IMR-90 (cell line): Measurements from ENCODE around the gene SLC4A1. TPM values are rescaled to one million over a fixed set of nuclear protein-coding genes. Genes with fewer than 3 reads are reported as not detected.

Source experiments
- ATAC-seq: fragments of 200-7000 bp; cut with Tn5 transposase; 2 replicates; pipeline ENCODE4 v1.9.1; 2020; ENCODE audit warnings: low read depth, mild to moderate bottlenecking, moderate library complexity
- BruUV-seq: library from RNA; stranded (reverse); fragments of 400-500 nt; replicated peaks from 2 replicates; lab custom pipeline; 2021; lab: Mats Ljungman, UMichigan
- CTCF ChIA-PET: fragments of 300-600 bp; formaldehyde crosslinking; extraction: SDS; loops from one replicate; lab custom pipeline; 2021; ENCODE audit warnings: antibody characterized with exemption; lab: Yijun Ruan, JAX
- POLR2A ChIA-PET: fragments of 300-600 bp; sonication (Branson Sonifier 250); formaldehyde crosslinking; loops from one replicate; lab custom pipeline; 2022; ENCODE audit warnings: antibody characterized with exemption; ENCODE audit not compliant: unreplicated experiment; lab: Charles Lee
- DNase-seq: peaks from one replicate; pipeline ENCODE4 v3.0.0; 2013
- H2AFZ ChIP-seq: replicated peaks from 2 replicates; pipeline ENCODE3; 2013; ENCODE audit warnings: low read length, mild to moderate bottlenecking; ENCODE audit not compliant: poor library complexity
- H2AK5ac ChIP-seq: 2 replicates; pipeline ENCODE4 v1.6.1; 2013; ENCODE audit warnings: low read depth, low read length, inconsistent platforms
- H2AK9ac ChIP-seq: replicated peaks from 2 replicates; pipeline ENCODE3; 2013; ENCODE audit warnings: mild to moderate bottlenecking, low read depth, low read length, moderate library complexity; ENCODE audit not compliant: poor library complexity
- H2BK120ac ChIP-seq: 2 replicates; pipeline ENCODE4 v1.6.1; 2013; ENCODE audit warnings: low read depth, low read length, inconsistent platforms
- H2BK15ac ChIP-seq: 3 replicates; pipeline ENCODE4 v1.6.1; 2013; ENCODE audit warnings: low read depth, low read length, inconsistent platforms
- H2BK20ac ChIP-seq: 2 replicates; pipeline ENCODE4 v1.6.1; 2013; ENCODE audit warnings: low read depth, mild to moderate bottlenecking, inconsistent platforms, low read length, moderate library complexity
- H2BK5ac ChIP-seq: 2 replicates; pipeline ENCODE4 v1.6.1; 2013; ENCODE audit warnings: mild to moderate bottlenecking, low read depth, low read length, inconsistent platforms; ENCODE audit not compliant: poor library complexity, severe bottlenecking
- H3K14ac ChIP-seq: replicated peaks from 2 replicates; pipeline ENCODE4 v1.6.1; 2013; ENCODE audit warnings: low read depth, low read length, inconsistent platforms
- H3K18ac ChIP-seq: 2 replicates; pipeline ENCODE4 v1.6.1; 2013; ENCODE audit warnings: low read depth, low read length, control low read depth
- H3K23ac ChIP-seq: 2 replicates; pipeline ENCODE4 v1.6.1; 2013; ENCODE audit warnings: low read depth, low read length, inconsistent platforms
- H3K27ac ChIP-seq: 2 replicates; pipeline ENCODE4 v1.5.1; 2013; ENCODE audit warnings: mild to moderate bottlenecking, control low read depth, low read length; ENCODE audit not compliant: insufficient read depth
- H3K27me3 ChIP-seq: 2 replicates; pipeline ENCODE4 v1.6.1; 2013; ENCODE audit warnings: low read length; ENCODE audit not compliant: control insufficient read depth, insufficient read depth
- H3K36me3 ChIP-seq: 2 replicates; pipeline ENCODE4 v1.6.1; 2013; ENCODE audit warnings: low read length, mixed read lengths; ENCODE audit not compliant: control insufficient read depth, insufficient read depth
- H3K4ac ChIP-seq: 2 replicates; pipeline ENCODE4 v1.6.1; 2013; ENCODE audit warnings: low read depth, low read length, inconsistent platforms
- H3K4me1 ChIP-seq: 2 replicates; pipeline ENCODE4 v1.6.1; 2013; ENCODE audit warnings: low read length, mixed read lengths; ENCODE audit not compliant: control insufficient read depth, insufficient read depth
- H3K4me2 ChIP-seq: 2 replicates; pipeline ENCODE4 v1.6.1; 2013; ENCODE audit warnings: low read depth, mild to moderate bottlenecking, control low read depth, low read length, moderate library complexity
- H3K4me3 ChIP-seq: 2 replicates; pipeline ENCODE4 v1.5.1; 2013; ENCODE audit warnings: low read depth, mild to moderate bottlenecking, control low read depth, low read length, moderate library complexity; ENCODE audit not compliant: insufficient read depth
- H3K56ac ChIP-seq: 2 replicates; pipeline ENCODE4 v1.6.1; 2013; ENCODE audit warnings: low read length, inconsistent platforms; ENCODE audit not compliant: insufficient read depth; ENCODE audit errors: extremely low read depth
- H3K79me1 ChIP-seq, 2 experiments: 2 replicates each; pipeline ENCODE4 v1.6.1; 2013; ENCODE audit warnings: low read length in 2 of 2, inconsistent platforms in 1 of 2, low read depth in 1 of 2
- H3K9ac ChIP-seq: 2 replicates; pipeline ENCODE4 v1.6.1; 2013; ENCODE audit warnings: low read depth, low read length, control low read depth
- H3K9me1 ChIP-seq: 2 replicates; pipeline ENCODE4 v1.6.1; 2013; ENCODE audit warnings: low read length, inconsistent platforms; ENCODE audit not compliant: insufficient read depth
- H3K9me3 ChIP-seq: 2 replicates; pipeline ENCODE4 v1.6.1; 2013; ENCODE audit warnings: low read length; ENCODE audit not compliant: control insufficient read depth, insufficient read depth
- H4K20me1 ChIP-seq: 2 replicates; pipeline ENCODE4 v1.6.1; 2013; ENCODE audit warnings: low read length, inconsistent platforms; ENCODE audit not compliant: insufficient read depth
- H4K5ac ChIP-seq: 2 replicates; pipeline ENCODE4 v1.6.1; 2013; ENCODE audit warnings: mild to moderate bottlenecking, low read depth, low read length, control low read depth
- H4K8ac ChIP-seq, 2 experiments: 2 replicates each; pipeline ENCODE4 v1.6.1; 2013; ENCODE audit warnings: low read depth in 2 of 2, low read length in 2 of 2, control low read depth in 1 of 2, inconsistent platforms in 1 of 2
- H4K91ac ChIP-seq: 2 replicates; pipeline ENCODE4 v1.6.1; 2013; ENCODE audit warnings: low read depth, low read length, inconsistent platforms; ENCODE audit not compliant: insufficient read depth
- CHD1 ChIP-seq: IDR thresholded peaks from 2 replicates; pipeline ENCODE4 v1.6.1; 2012; ENCODE audit warnings: low read depth, low read length, improper control_type of control experiment
- MXI1 ChIP-seq: IDR thresholded peaks from 2 replicates; pipeline ENCODE4 v1.6.1; 2012; ENCODE audit warnings: low read depth, mild to moderate bottlenecking, low read length, moderate library complexity, borderline replicate concordance
- RAD21 ChIP-seq: IDR thresholded peaks from 2 replicates; pipeline ENCODE4 v1.6.1; 2012; ENCODE audit warnings: low read length, improper control_type of control experiment
- WGBS, 2 experiments: methylation state at CpG; one replicate each; pipeline versions ENCODE4 v1.1.5 to v1.1.7; 2013; ENCODE audit warnings: missing lambda C conversion rate in 2 of 2; ENCODE audit not compliant: insufficient read length in 1 of 2; ENCODE audit errors: extremely low coverage in 2 of 2; 5-methylcytosine and 5-hydroxymethylcytosine counted together
- dilution Hi-C: fragments of 300-500 bp; cut with HindIII; formaldehyde crosslinking; loops from one replicate; pipeline ENCODE4 v1.14.3; 2018; ENCODE audit warnings: low sequenced_read_pairs; ENCODE audit not compliant: unreplicated experiment
- in situ Hi-C: fragments of 300-500 bp; cut with MboI; formaldehyde crosslinking; loops from 3 replicates; pipeline ENCODE4 v1.14.3; 2019; ENCODE audit warnings: low sequenced_read_pairs, inconsistent platforms, mixed read lengths
- intact Hi-C: fragments of 100-400 bp; cut with micrococcal nuclease; formaldehyde crosslinking; loops from 2 replicates; pipeline ENCODE4 v1.10.0; 2022
- polyA plus RNA-seq, 3 experiments: library from polyadenylated mRNA; depleted of rRNA; stranded (reverse); fragments of >200 nt; gene quantifications; 2 replicates each; pipeline ENCODE4 v1.2.3, GENCODE V29; 2012; ENCODE audit warnings: low replicate concordance in 1 of 3
- total RNA-seq: library from RNA; depleted of rRNA; stranded (reverse); fragments of >200 nt; gene quantifications from 2 replicates; pipeline ENCODE4 v1.2.3, GENCODE V29; 2012

Gene SLC4A1
- total and polyA plus RNA-seq, 2 of the 4 experiments (the other 2 are of a cell fraction), result not detected

- Histone ChIP-seq H3K4me3 (peak overlapping the region; percentile 93), H2BK15ac (no peak overlapping the region), H3K9ac (peak overlapping the region; percentile 92), H4K20me1 (peaks cover 22% of the 10 kb centered on the region), H2BK20ac (no peak overlapping the region), H3K9me1 (peaks cover 20% of the 10 kb centered on the region), H2BK5ac (peak overlapping the region; percentile 86), H3K27me3 (no peaks in the 10 kb centered on the region), H3K14ac (peak overlapping the region; percentile 68), H3K4me2 (peak overlapping the region; percentile 97), H3K56ac (peak overlapping the region; percentile 69), H2BK120ac (peak overlapping the region; percentile 52), H3K4ac (peak overlapping the region; percentile 72), H4K91ac (peak overlapping the region; percentile 21), H2AK9ac (peak overlapping the region; percentile 92), H4K8ac (peak overlapping the region in 1 of 2 experiments; percentile 49; a peak in 1 of 4 replicates), H3K18ac (peak overlapping the region; percentile 61; the same call in 1 of the 2 replicates), H3K9me3 (no peaks in the 10 kb centered on the region), H3K79me1 (peaks cover 25 to 52% of the 10 kb centered on the region in 2 experiments), H3K23ac (peak overlapping the region; percentile 64; the same call in 1 of the 2 replicates), H2AFZ (peak overlapping the region; percentile 93), H3K4me1 (peaks cover 15% of the 10 kb centered on the region), H2AK5ac (peak overlapping the region; percentile 93), H4K5ac (no peak overlapping the region), H3K36me3 (peaks cover 15% of the 10 kb centered on the region), H3K27ac (peak overlapping the region; percentile 92)
- BruUV-seq, result no TSS peak
- in situ Hi-C loops, result loop anchor here (5.0 to 25.0 kb wide), 3 partner anchors 107 to 417 kb away; partner anchors contain the start of gene GPATCH8
- dilution Hi-C loops, result no loop called here
- intact Hi-C loops, result loop anchor here (5.0 kb wide), 2 partner anchors 87 to 417 kb away; partner anchors contain the start of gene RUNDC3A
- peak; percentile 44 for DNase-seq
- whole genome bisulfite sequencing, 2 experiments, result 0% methylated on average over 35 of the region's 108 CpGs; no CpG with 5 or more reads in 1 of the 2 experiments
- peak; percentile 27; the same call in 1 of the 2 replicates for TF ChIP-seq MXI1
- TF ChIP-seq CHD1, result 0 out of 2 replicates have a peak, but pooled peaks have one; percentile 54
- no peak for TF ChIP-seq RAD21
- peak; percentile 10 for ATAC-seq
- CTCF ChIA-PET, result interaction anchor here (0.8 to 1.4 kb wide), 3 partner anchors 10 to 139 kb away, joined by 3 to 7 read pairs (median 5); no protein-coding TSS in a partner anchor
- POLR2A ChIA-PET, result interaction anchor here (0.5 to 1.5 kb wide), 7 partner anchors 9 to 512 kb away, joined by 3 to 8 read pairs (median 4); no protein-coding TSS in a partner anchor
Observed at GRCh38 chr17:44220213-44221083, 47.5 kb downstream of the SLC4A1 start.
